HepG2 (cell line): Measurements from ENCODE around the gene CHFR. TPM values are rescaled to one million over a fixed set of nuclear protein-coding genes. Genes with fewer than 3 reads are reported as not detected.

Experiments
- ATAC-seq: fragments of 200-7000 bp; cut with Tn5 transposase; 3 replicates; pipeline ENCODE4 v1.9.1; 2020; ENCODE audit warnings: mild to moderate bottlenecking, moderate library complexity
- BruUV-seq: library from RNA; stranded (reverse); fragments of 400-500 nt; replicated peaks from 2 replicates; lab custom pipeline; 2021; lab: Mats Ljungman, UMichigan
- CTCF ChIA-PET: fragments of 300-600 bp; formaldehyde crosslinking; extraction: SDS; loops from one replicate; lab custom pipeline; 2021; ENCODE audit warnings: low total read pairs, inconsistent platforms, low intra/inter-chr PET ratio; lab: Yijun Ruan, JAX
- POLR2A ChIA-PET: fragments of 350-600 bp; sonication (Branson Sonifier 250); formaldehyde crosslinking; loops from one replicate; lab custom pipeline; 2020; ENCODE audit warnings: antibody characterized with exemption, inconsistent platforms; lab: Yijun Ruan, JAX
- DNase-seq: peaks from one replicate; pipeline ENCODE4 v3.0.0-alpha.2; 2015; ENCODE audit warnings: low spot score
- FAIRE-seq: peaks from 3 replicates; lab custom pipeline; 2011; peaks lifted over from hg19 to GRCh38; lab: Jason Lieb, UNC
- H2AFZ ChIP-seq: one replicate; pipeline ENCODE4 v1.6.1; 2011; ENCODE audit warnings: low read length, inconsistent platforms
- H3K27ac ChIP-seq: fragments of 300-600 bp; 3 replicates; pipeline ENCODE4 v1.8.0; 2011; ENCODE audit warnings: mixed run types, mild to moderate bottlenecking, mixed read lengths, low read length, inconsistent platforms; ENCODE audit not compliant: insufficient read depth; ENCODE audit errors: extremely low read length
- H3K27me3 ChIP-seq, 2 experiments: fragments of 200-600 bp in 1 of 2; 2 replicates in 1 of 2; 3 replicates in 1 of 2; pipeline versions ENCODE4 v1.6.0 to v1.8.0; 2011; ENCODE audit warnings: low read length in 2 of 2, mild to moderate bottlenecking in 2 of 2, moderate library complexity in 2 of 2, inconsistent platforms in 1 of 2; ENCODE audit not compliant: insufficient read depth in 2 of 2, control insufficient read depth in 1 of 2
- H3K36me3 ChIP-seq, 2 experiments: fragments of 200-600 bp in 1 of 2; replicated peaks in 1 of 2; 2 replicates in 1 of 2; 3 replicates in 1 of 2; pipeline versions ENCODE4 v1.5.1 to v1.8.0; 2011; ENCODE audit warnings: low read length in 2 of 2, inconsistent platforms in 1 of 2; ENCODE audit not compliant: insufficient read depth in 2 of 2, control insufficient read depth in 1 of 2
- H3K4me1 ChIP-seq: 2 replicates; pipeline ENCODE4 v1.5.1; 2012; ENCODE audit warnings: low read length, inconsistent platforms; ENCODE audit not compliant: insufficient read depth
- H3K4me2 ChIP-seq: 2 replicates; pipeline ENCODE4 v1.6.0; 2011; ENCODE audit warnings: low read depth, low read length, inconsistent platforms
- H3K4me3 ChIP-seq, 3 experiments: fragments of 200-600 bp in 1 of 3; sonication (generic), shearing (Covaris generic) in 1 of 3; replicated peaks in 1 of 3; 2 replicates each; pipeline ENCODE4 v1.5.1; 2011 to 2016; ENCODE audit warnings: low read length in 3 of 3, inconsistent platforms in 2 of 3, low read depth in 2 of 3, mild to moderate bottlenecking in 2 of 3, control low read depth in 1 of 3, mixed read lengths in 1 of 3; ENCODE audit not compliant: insufficient read depth in 1 of 3
- H3K79me2 ChIP-seq: one replicate; pipeline ENCODE4 v1.6.1; 2011; ENCODE audit warnings: low read length, inconsistent platforms; ENCODE audit not compliant: insufficient read depth
- H3K9ac ChIP-seq: 2 replicates; pipeline ENCODE4 v1.6.0; 2011; ENCODE audit warnings: mild to moderate bottlenecking, low read depth, low read length, inconsistent platforms; ENCODE audit not compliant: insufficient read depth
- H3K9me3 ChIP-seq: 2 replicates; pipeline ENCODE4 v1.5.1; 2012; ENCODE audit warnings: mild to moderate bottlenecking, low read length
- H4K20me1 ChIP-seq: 2 replicates; pipeline ENCODE4 v1.6.0; 2011; ENCODE audit warnings: inconsistent platforms, mild to moderate bottlenecking, low read length, moderate library complexity; ENCODE audit not compliant: insufficient read depth
- DZIP1 ChIP-seq: sonication (generic); formaldehyde crosslinking; IDR thresholded peaks from 2 replicates; pipeline ENCODE4 v1.5.0; 2020; ENCODE audit warnings: mild to moderate bottlenecking, missing genetic modification reagents
- HDAC2 ChIP-seq: sonication (generic); formaldehyde crosslinking; IDR thresholded peaks from 2 replicates; pipeline ENCODE4 v1.4.0; 2020; ENCODE audit warnings: missing genetic modification reagents
- HES4 ChIP-seq: sonication (generic); formaldehyde crosslinking; IDR thresholded peaks from 2 replicates; pipeline ENCODE4 v1.9.0; 2021; ENCODE audit warnings: mild to moderate bottlenecking, missing genetic modification reagents, borderline replicate concordance
- HOXD1 ChIP-seq: sonication (generic); formaldehyde crosslinking; IDR thresholded peaks from 2 replicates; pipeline ENCODE4 v1.5.0; 2020; ENCODE audit warnings: missing genetic modification reagents
- KDM1A ChIP-seq: IDR thresholded peaks from 2 replicates; pipeline ENCODE4 v1.6.1; 2016; ENCODE audit warnings: missing compliant biosample characterization
- YY1 ChIP-seq: IDR thresholded peaks from 2 replicates; pipeline ENCODE4 v1.6.1; 2011; ENCODE audit warnings: low read length, low read depth, moderate library complexity, mild to moderate bottlenecking; ENCODE audit not compliant: insufficient read depth, insufficient replicate concordance
- ZFP82 ChIP-seq: sonication (generic); formaldehyde crosslinking; IDR thresholded peaks from 2 replicates; pipeline ENCODE4 v1.5.1; 2020; ENCODE audit warnings: mild to moderate bottlenecking, missing genetic modification reagents, borderline replicate concordance
- ZMAT5 ChIP-seq: sonication (generic); formaldehyde crosslinking; IDR thresholded peaks from 2 replicates; pipeline ENCODE4 v1.5.0; 2020; ENCODE audit warnings: mild to moderate bottlenecking, low read depth, missing genetic modification reagents, borderline replicate concordance
- ZNF317 ChIP-seq: sonication (generic); formaldehyde crosslinking; IDR thresholded peaks from 2 replicates; pipeline ENCODE4 v1.5.0; 2020; ENCODE audit warnings: mild to moderate bottlenecking, missing genetic modification reagents
- ZNF331 ChIP-seq: sonication (generic); formaldehyde crosslinking; IDR thresholded peaks from 2 replicates; pipeline ENCODE4 v1.4.0; 2020; ENCODE audit warnings: missing genetic modification reagents
- ZNF333 ChIP-seq: sonication (generic); formaldehyde crosslinking; IDR thresholded peaks from 2 replicates; pipeline ENCODE4 v1.4.0; 2020; ENCODE audit warnings: mild to moderate bottlenecking, missing genetic modification reagents, borderline replicate concordance
- ZNF468 ChIP-seq: sonication (generic); formaldehyde crosslinking; IDR thresholded peaks from 2 replicates; pipeline ENCODE4 v1.8.0; 2022; ENCODE audit warnings: mild to moderate bottlenecking, moderate library complexity, missing genetic modification reagents
- ZNF616 ChIP-seq: sonication (generic); formaldehyde crosslinking; IDR thresholded peaks from 2 replicates; pipeline ENCODE4 v1.5.0; 2020; ENCODE audit warnings: low read depth, mild to moderate bottlenecking, missing genetic modification reagents
- ZNF674 ChIP-seq: sonication (generic); formaldehyde crosslinking; IDR thresholded peaks from 2 replicates; pipeline ENCODE4 v1.5.0; 2020; ENCODE audit warnings: low read depth, mild to moderate bottlenecking, missing genetic modification reagents
- WGBS: methylation state at CpG from one replicate; pipeline ENCODE4 v1.1.6; 2017; ENCODE audit warnings: low lambda C conversion rate; 5-methylcytosine and 5-hydroxymethylcytosine counted together
- in situ Hi-C: cut with HindIII; loops from 2 replicates; pipeline ENCODE4 v1.10.0; 2017; ENCODE audit warnings: low pct_unique_long_range_greater_than_20kb; ENCODE audit not compliant: extremely low pct_ligation_motif_present
- intact Hi-C: fragments of 100-400 bp; cut with micrococcal nuclease; formaldehyde crosslinking; loops from one replicate; pipeline ENCODE4 v1.10.0; 2022; ENCODE audit not compliant: unreplicated experiment
- polyA plus RNA-seq, 8 experiments: library from polyadenylated mRNA; depleted of rRNA in 3 of 8; stranded (reverse) in 7 of 8; unstranded in 1 of 8; fragments of >200 nt; fragmentation: Illumina TruSeq in 4 of 8; extraction: Trizol in 4 of 8; gene quantifications; 2 replicates each; pipeline versions ENCODE4 v1.2.1 to v1.2.3, GENCODE V29; 2011 to 2016; ENCODE audit warnings: low read depth in 4 of 8, missing spikeins in 1 of 8, mixed read lengths in 1 of 8; ENCODE audit not compliant: insufficient read depth in 1 of 8
- total RNA-seq, 5 experiments: library from RNA; depleted of rRNA; stranded (reverse); fragments of >200 nt; fragmentation: Illumina TruSeq; extraction: Trizol; gene quantifications; 2 replicates each; pipeline ENCODE4 v1.2.3, GENCODE V29; 2016; ENCODE audit warnings: low read depth in 1 of 5
- TF ChIP-seq, protein P1 (sequence below): sonication (generic); formaldehyde crosslinking; IDR thresholded peaks from 2 replicates; pipeline ENCODE4; 2020; ENCODE audit warnings: missing genetic modification reagents, mild to moderate bottlenecking, borderline replicate concordance
- TF ChIP-seq, protein P2 (sequence below): IDR thresholded peaks from 2 replicates; pipeline ENCODE4 v1.6.1; 2016

CHFR gene
- total and polyA plus RNA-seq, 2 of the 13 experiments (the other 11 are each of a cell fraction or from before 2014, with no cell fraction given): 21.4 to 21.5 TPM

DNA sequence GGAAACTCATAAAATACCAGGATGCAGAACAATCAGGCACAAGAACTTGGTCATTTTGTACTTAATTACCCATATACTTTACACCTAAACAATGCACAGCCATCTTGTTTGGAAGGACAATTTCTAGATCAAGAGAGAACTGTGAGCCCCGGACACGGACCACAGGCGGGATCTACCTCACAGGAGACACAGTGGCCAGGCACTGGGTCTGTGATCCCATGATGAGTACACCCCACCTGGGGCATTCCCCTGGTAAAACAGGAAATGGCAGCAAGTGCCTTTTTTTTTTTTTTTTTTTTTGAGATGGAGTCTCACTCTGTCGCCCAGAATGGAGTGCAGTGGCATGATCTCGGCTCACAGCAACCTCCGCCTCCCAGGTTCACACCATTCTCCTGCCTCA, 74.0 kb downstream of the CHFR start:
- Histone ChIP-seq H3K4me3 (no peak overlapping the region), H3K9ac (no peak overlapping the region), H4K20me1 (0 out of 2 replicates have a peak, but pooled peaks cover 3% of the 10 kb centered on the region), H3K36me3 (peaks cover 26 to 55% of the 10 kb centered on the region in 2 experiments), H3K79me2 (no peaks in the 10 kb centered on the region), H2AFZ (no peak overlapping the region), H3K27me3 (no peaks in the 10 kb centered on the region), H3K9me3 (no peaks in the 10 kb centered on the region), H3K4me2 (no peak overlapping the region), H3K4me1 (no peaks in the 10 kb centered on the region), H3K27ac (no peak overlapping the region)
- BruUV-seq: no TSS peak
- FAIRE-seq (no peak), DNase-seq (no peak), ATAC-seq (no peak)
- intact Hi-C loops: no loop called here
- in situ Hi-C loops: no loop called here
- 96% methylated on average over 6 of the region's 6 CpGs for WGBS
- CTCF ChIA-PET: no interaction called here
- POLR2A ChIA-PET: no interaction called here
- TF ChIP-seq DZIP1 (CRISPR knock-in tag): no peak
- TF ChIP-seq HES4 (CRISPR knock-in tag): no peak
- no peak for TF ChIP-seq ZNF616 (CRISPR knock-in tag)
- TF ChIP-seq ZNF333: no peak
- TF ChIP-seq ZNF674 (CRISPR knock-in tag): no peak
- no peak for TF ChIP-seq HOXD1 (CRISPR knock-in tag)
- TF ChIP-seq, protein P1, sequence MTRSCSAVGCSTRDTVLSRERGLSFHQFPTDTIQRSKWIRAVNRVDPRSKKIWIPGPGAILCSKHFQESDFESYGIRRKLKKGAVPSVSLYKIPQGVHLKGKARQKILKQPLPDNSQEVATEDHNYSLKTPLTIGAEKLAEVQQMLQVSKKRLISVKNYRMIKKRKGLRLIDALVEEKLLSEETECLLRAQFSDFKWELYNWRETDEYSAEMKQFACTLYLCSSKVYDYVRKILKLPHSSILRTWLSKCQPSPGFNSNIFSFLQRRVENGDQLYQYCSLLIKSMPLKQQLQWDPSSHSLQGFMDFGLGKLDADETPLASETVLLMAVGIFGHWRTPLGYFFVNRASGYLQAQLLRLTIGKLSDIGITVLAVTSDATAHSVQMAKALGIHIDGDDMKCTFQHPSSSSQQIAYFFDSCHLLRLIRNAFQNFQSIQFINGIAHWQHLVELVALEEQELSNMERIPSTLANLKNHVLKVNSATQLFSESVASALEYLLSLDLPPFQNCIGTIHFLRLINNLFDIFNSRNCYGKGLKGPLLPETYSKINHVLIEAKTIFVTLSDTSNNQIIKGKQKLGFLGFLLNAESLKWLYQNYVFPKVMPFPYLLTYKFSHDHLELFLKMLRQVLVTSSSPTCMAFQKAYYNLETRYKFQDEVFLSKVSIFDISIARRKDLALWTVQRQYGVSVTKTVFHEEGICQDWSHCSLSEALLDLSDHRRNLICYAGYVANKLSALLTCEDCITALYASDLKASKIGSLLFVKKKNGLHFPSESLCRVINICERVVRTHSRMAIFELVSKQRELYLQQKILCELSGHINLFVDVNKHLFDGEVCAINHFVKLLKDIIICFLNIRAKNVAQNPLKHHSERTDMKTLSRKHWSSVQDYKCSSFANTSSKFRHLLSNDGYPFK (CRISPR knock-in tag): no peak
- no peak for TF ChIP-seq ZNF331 (CRISPR knock-in tag)
- no peak for TF ChIP-seq ZNF468 (CRISPR knock-in tag)
- no peak for TF ChIP-seq ZMAT5 (CRISPR knock-in tag)
- no peak for TF ChIP-seq YY1
- no peak for TF ChIP-seq KDM1A (CRISPR knock-in tag)
- TF ChIP-seq ZNF317: no peak
- no peak for TF ChIP-seq HDAC2 (CRISPR knock-in tag)
- TF ChIP-seq, protein P2, sequence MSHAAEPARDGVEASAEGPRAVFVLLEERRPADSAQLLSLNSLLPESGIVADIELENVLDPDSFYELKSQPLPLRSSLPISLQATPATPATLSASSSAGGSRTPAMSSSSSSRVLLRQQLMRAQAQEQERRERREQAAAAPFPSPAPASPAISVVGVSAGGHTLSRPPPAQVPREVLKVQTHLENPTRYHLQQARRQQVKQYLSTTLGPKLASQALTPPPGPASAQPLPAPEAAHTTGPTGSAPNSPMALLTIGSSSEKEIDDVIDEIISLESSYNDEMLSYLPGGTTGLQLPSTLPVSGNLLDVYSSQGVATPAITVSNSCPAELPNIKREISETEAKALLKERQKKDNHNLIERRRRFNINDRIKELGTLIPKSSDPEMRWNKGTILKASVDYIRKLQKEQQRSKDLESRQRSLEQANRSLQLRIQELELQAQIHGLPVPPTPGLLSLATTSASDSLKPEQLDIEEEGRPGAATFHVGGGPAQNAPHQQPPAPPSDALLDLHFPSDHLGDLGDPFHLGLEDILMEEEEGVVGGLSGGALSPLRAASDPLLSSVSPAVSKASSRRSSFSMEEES: no peak
- TF ChIP-seq ZFP82 (CRISPR knock-in tag): no peak
